HG03060 (cell line): Measurements from ENCODE around the gene CNTN3.

Source experiments
- ATAC-seq: cut with Tn5 transposase; IDR thresholded peaks from one replicate; pipeline ENCODE4 v1.9.1; 2021; ENCODE audit warnings: low read depth, moderate number of reproducible peaks; ENCODE audit not compliant: unreplicated experiment

The CNTN3 gene

GRCh38 chr3:74614107-74614967, at the start of gene CNTN3:
CNTN3 (minus strand) TSS chr3:74614659; CDS start chr3:74521112, 93,547 bp downstream.
- ATAC-seq, result no peak

- ATAC-seq, result no peak
Measured at GRCh38 chr3:74663178-74663577, 48.7 kb upstream of the CNTN3 start.

- ATAC-seq, result no peak
Measured at GRCh38 chr3:74661672-74662071, 47.2 kb upstream of the CNTN3 start.

- no peak for ATAC-seq
Measured at GRCh38 chr3:74651885-74652284, 37.4 kb upstream of the CNTN3 start.

GRCh38 chr3:74651292-74651691, 36.8 kb upstream of the CNTN3 start:
- ATAC-seq, result no peak

GRCh38 chr3:74648107-74648506, 33.6 kb upstream of the CNTN3 start:
- no peak for ATAC-seq

GRCh38 chr3:74646094-74646493, 31.6 kb upstream of the CNTN3 start:
- no peak for ATAC-seq

GRCh38 chr3:74643636-74644035, 29.2 kb upstream of the CNTN3 start:
- ATAC-seq, result no peak

- ATAC-seq, result no peak
Measured at GRCh38 chr3:74642876-74643275, 28.4 kb upstream of the CNTN3 start.

- no peak for ATAC-seq
Measured at GRCh38 chr3:74640211-74640610, 25.8 kb upstream of the CNTN3 start.

GRCh38 chr3:74639681-74640080, 25.2 kb upstream of the CNTN3 start:
- no peak for ATAC-seq

GRCh38 chr3:74636981-74637380, 22.5 kb upstream of the CNTN3 start:
- ATAC-seq, result no peak

- ATAC-seq, result no peak
Measured at GRCh38 chr3:74633021-74633420, 18.6 kb upstream of the CNTN3 start.

- no peak for ATAC-seq
Measured at GRCh38 chr3:74631351-74632140, 17.1 kb upstream of the CNTN3 start.

- no peak for ATAC-seq
Measured at GRCh38 chr3:74630602-74631001, 16.1 kb upstream of the CNTN3 start.

GRCh38 chr3:74626011-74626410, 11.6 kb upstream of the CNTN3 start:
- ATAC-seq, result no peak

- ATAC-seq, result no peak
Measured at GRCh38 chr3:74624301-74624700, 9.8 kb upstream of the CNTN3 start.

- ATAC-seq, result no peak
Measured at GRCh38 chr3:74623261-74623836, 8.9 kb upstream of the CNTN3 start.

- ATAC-seq, result no peak
Measured at GRCh38 chr3:74621581-74621980, 7.1 kb upstream of the CNTN3 start.

GRCh38 chr3:74617776-74618175, 3.3 kb upstream of the CNTN3 start:
- no peak for ATAC-seq

GRCh38 chr3:74613521-74614106, 845 bp downstream of the CNTN3 start:
- no peak for ATAC-seq
